ENCODE results near the gene ARAP1. TPM values are rescaled to one million over a fixed set of nuclear protein-coding genes. Genes with fewer than 3 reads are reported as not detected.

The ARAP1 gene
- total RNA-seq, 1 donor from 2014 or later, result 55.1 TPM

DNA sequence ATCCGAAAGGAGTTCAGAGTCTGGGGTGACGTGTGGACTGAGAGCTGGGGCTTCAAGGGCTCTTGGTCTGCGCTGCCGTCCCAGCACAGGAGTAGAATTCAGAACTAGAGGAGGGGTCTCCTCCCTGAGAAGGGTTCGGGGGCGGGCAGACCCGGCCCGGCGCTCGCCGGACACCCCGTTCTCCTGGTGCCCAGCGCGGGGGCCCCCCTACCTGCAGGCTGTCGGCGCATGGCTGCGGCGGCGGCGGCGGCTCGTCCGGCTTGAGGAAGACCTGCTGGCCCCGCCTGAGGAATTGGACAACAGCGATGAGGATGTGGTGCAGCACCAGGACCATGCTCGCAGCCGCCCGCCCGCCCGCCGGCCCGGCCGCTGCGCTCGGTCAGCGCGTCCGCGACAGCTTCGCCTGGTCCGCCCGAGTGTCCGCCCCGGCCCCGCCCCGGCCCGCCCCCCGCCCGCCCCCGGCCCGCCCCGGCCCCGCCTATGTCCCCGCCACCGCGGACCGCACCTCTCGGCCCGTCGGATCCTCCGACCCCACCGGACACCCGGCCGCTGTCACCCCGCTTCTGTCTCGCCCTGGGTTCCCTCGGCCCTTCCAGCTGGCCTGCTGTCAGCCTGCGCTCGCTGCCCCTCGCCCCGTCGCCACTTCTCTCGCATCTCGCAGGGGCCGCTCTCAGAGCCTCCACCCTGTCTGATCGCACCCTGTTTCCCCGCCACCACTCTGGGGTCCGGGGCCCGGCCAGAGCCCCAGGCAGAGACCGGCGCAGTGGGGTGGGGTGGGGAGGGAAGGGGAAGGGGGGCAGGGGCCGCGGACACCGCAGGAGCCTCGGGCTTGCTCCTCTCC, 109.9 kb downstream of the ARAP1 start:
- Mint-ChIP-seq H3K4me1 (ENCODE audit: unreplicated experiment) (peaks cover 16% of the 10 kb centered on the region), H3K9me3 (ENCODE audit: unreplicated experiment) (no peaks in the 10 kb centered on the region)

DNA sequence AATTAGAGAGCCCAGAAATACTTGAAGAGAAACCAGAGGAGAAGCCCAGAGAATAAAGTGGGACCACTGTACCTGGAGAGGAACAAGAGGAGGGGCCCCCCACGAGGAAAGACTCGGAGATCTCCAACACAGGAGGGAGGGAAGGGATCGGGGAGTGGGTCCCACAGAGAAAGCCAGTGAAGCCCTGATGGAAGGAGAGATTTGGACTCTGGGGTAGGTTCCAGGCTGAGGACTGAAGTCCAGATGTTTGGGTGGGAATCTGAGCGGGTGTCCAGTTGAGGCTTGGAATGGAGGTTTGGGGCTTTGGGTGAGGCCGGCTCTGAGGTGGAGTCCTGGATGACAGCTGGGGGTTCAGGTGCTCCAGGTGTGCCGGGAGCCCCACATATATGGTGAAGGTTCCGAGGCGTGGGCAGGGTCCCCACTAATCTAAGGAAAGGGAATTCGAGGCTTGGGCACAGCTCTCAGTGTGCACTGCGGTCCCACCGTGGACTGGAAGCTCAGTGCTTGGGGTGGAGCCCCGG, 110.6 kb downstream of the ARAP1 start:
- TF ChIP-seq, protein P1, sequence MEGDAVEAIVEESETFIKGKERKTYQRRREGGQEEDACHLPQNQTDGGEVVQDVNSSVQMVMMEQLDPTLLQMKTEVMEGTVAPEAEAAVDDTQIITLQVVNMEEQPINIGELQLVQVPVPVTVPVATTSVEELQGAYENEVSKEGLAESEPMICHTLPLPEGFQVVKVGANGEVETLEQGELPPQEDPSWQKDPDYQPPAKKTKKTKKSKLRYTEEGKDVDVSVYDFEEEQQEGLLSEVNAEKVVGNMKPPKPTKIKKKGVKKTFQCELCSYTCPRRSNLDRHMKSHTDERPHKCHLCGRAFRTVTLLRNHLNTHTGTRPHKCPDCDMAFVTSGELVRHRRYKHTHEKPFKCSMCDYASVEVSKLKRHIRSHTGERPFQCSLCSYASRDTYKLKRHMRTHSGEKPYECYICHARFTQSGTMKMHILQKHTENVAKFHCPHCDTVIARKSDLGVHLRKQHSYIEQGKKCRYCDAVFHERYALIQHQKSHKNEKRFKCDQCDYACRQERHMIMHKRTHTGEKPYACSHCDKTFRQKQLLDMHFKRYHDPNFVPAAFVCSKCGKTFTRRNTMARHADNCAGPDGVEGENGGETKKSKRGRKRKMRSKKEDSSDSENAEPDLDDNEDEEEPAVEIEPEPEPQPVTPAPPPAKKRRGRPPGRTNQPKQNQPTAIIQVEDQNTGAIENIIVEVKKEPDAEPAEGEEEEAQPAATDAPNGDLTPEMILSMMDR (IDR thresholded peaks at IDR 0.05; ENCODE audit: unreplicated experiment), result no peak
- no peaks in the 10 kb centered on the region for H3K9me3 Mint-ChIP-seq (ENCODE audit: unreplicated experiment)
- H3K27me3 Mint-ChIP-seq (ENCODE audit: unreplicated experiment), result peaks cover 25% of the 10 kb centered on the region
- H3K4me3 Mint-ChIP-seq (ENCODE audit: unreplicated experiment), result no peak overlapping the region
- peak overlapping the region; percentile 39 for H3K27ac Mint-ChIP-seq (ENCODE audit: unreplicated experiment)
- no peak for DNase-seq (ENCODE audit: low spot score)
- no peaks in the 10 kb centered on the region for H3K36me3 Mint-ChIP-seq (ENCODE audit: low read depth, unreplicated experiment)
- peaks cover 22% of the 10 kb centered on the region for H3K4me1 Mint-ChIP-seq (ENCODE audit: unreplicated experiment)

More for the DNA sequence above, 109.9 kb downstream of the ARAP1 start:
- TF ChIP-seq, protein P1 (IDR thresholded peaks at IDR 0.05; ENCODE audit: unreplicated experiment), result no peak
- Mint-ChIP-seq H3K36me3 (ENCODE audit: low read depth, unreplicated experiment) (no peaks in the 10 kb centered on the region), H3K27ac (ENCODE audit: unreplicated experiment) (no peak overlapping the region), H3K27me3 (ENCODE audit: unreplicated experiment) (peaks cover 25% of the 10 kb centered on the region), H3K4me3 (ENCODE audit: unreplicated experiment) (peak overlapping the region; percentile 56)
- DNase-seq (ENCODE audit: low spot score), result peak; percentile 40

DNA sequence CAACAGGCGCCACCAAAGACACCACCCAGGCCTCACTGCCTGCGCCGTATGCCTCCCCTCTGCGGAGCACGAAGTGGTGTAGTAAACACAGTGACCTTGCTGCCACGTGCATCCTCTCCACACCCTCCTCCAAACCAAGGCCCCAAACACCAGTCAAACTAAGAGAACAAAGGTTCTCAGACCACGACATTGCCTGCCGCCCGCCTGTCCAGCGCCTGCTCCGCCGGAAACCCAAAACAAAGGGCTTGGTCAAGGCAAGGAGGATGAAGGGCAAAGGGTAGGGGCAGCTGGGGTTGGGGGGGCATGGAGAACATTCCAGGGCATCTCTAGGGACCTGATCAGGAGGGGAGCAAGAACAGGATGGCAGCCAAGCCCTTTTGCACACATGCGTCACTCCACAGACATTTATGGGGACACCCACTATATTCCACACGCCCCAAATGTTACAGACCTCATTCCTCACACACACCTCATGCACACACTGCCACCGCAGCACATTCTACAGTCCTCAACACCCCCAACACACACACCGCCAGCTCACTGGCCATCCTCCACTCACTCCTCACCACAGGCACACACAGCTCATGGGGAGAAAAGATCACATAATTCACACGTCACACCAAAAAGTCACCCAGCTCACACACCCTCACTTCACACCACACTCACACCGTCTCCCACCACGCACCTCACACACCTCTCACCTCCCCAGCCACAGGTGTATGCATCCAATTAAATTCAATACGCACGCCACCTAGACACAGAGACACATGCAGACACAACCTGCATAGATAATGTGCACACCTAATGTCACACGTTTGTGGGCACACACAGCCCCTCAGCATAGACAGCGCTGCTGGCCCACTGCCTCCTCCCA, 112.5 kb downstream of the ARAP1 start:
- Mint-ChIP-seq H3K4me3 (ENCODE audit: unreplicated experiment) (no peak overlapping the region), H3K9me3 (ENCODE audit: unreplicated experiment) (no peaks in the 10 kb centered on the region), H3K4me1 (ENCODE audit: unreplicated experiment) (peaks cover 40% of the 10 kb centered on the region), H3K36me3 (ENCODE audit: low read depth, unreplicated experiment) (no peaks in the 10 kb centered on the region), H3K27me3 (ENCODE audit: unreplicated experiment) (peaks cover 13% of the 10 kb centered on the region), H3K27ac (ENCODE audit: unreplicated experiment) (no peak overlapping the region)
- no peak for DNase-seq (ENCODE audit: low spot score)
- TF ChIP-seq, protein P1 (IDR thresholded peaks at IDR 0.05; ENCODE audit: unreplicated experiment), result no peak

DNA sequence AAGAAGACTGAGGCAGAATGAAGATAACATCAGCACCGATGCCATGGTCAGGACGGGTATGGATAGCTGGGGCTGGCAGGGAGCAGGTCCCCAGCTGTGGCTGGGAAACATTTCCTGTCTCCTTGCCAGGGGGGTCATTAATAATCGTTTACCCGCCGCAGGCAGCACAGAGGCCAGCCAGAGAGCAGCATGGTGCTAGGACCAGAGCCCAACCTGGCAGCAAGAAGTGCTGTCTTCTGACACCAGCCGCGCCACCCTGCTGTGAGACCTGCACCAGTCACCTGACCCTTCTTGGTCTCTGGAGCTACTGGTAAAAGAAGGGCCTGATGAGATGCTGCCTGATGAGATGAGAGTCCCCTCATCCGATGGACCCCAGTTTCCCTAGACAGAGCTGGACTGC, 114.3 kb downstream of the ARAP1 start:
- TF ChIP-seq, protein P1 (IDR thresholded peaks at IDR 0.05; ENCODE audit: unreplicated experiment), result no peak

More for the DNA sequence above, 114.3 kb downstream of the ARAP1 start:
- Mint-ChIP-seq H3K27me3 (ENCODE audit: unreplicated experiment) (peaks cover 15% of the 10 kb centered on the region), H3K9me3 (ENCODE audit: unreplicated experiment) (no peaks in the 10 kb centered on the region), H3K36me3 (ENCODE audit: low read depth, unreplicated experiment) (no peaks in the 10 kb centered on the region), H3K4me1 (ENCODE audit: unreplicated experiment) (peaks cover 51% of the 10 kb centered on the region), H3K27ac (ENCODE audit: unreplicated experiment) (no peak overlapping the region), H3K4me3 (ENCODE audit: unreplicated experiment) (peak overlapping the region; percentile 29)
- DNase-seq (ENCODE audit: low spot score), result no peak
